Glutamatergic neuron (in vitro differentiated cells): ENCODE results near the gene ADCYAP1R1. TPM values are rescaled to one million over a fixed set of nuclear protein-coding genes. Genes with fewer than 3 reads are reported as not detected.
"Not testable (repeated sequence)": the region's sequence is repeated elsewhere in the genome, so short reads cannot be mapped to it uniquely, and the experiment has no call there.

Source experiments
- DNase-seq: peaks from one replicate; pipeline ENCODE4 v3.0.0; 2022
- H3K27ac Mint-ChIP-seq: one replicate; pipeline ENCODE4 v1.8.0; 2020; ENCODE audit warnings: mild to moderate bottlenecking, mixed read lengths, inconsistent platforms; ENCODE audit not compliant: unreplicated experiment
- H3K27me3 Mint-ChIP-seq: one replicate; pipeline ENCODE4 v1.8.0; 2020; ENCODE audit warnings: mild to moderate bottlenecking, moderate library complexity, mixed read lengths, inconsistent platforms; ENCODE audit not compliant: unreplicated experiment
- H3K36me3 Mint-ChIP-seq: one replicate; pipeline ENCODE4 v1.8.0; 2020; ENCODE audit warnings: mild to moderate bottlenecking, mixed read lengths, inconsistent platforms; ENCODE audit not compliant: unreplicated experiment
- H3K4me1 Mint-ChIP-seq: one replicate; pipeline ENCODE4 v1.8.0; 2020; ENCODE audit warnings: mild to moderate bottlenecking, low read depth, mixed read lengths, inconsistent platforms; ENCODE audit not compliant: unreplicated experiment
- H3K4me3 Mint-ChIP-seq: one replicate; pipeline ENCODE4 v1.8.0; 2020; ENCODE audit warnings: mild to moderate bottlenecking, mixed read lengths, inconsistent platforms; ENCODE audit not compliant: unreplicated experiment
- H3K9me3 Mint-ChIP-seq: one replicate; pipeline ENCODE4 v1.8.0; 2020; ENCODE audit warnings: mild to moderate bottlenecking, moderate library complexity, mixed read lengths, inconsistent platforms; ENCODE audit not compliant: unreplicated experiment
- CTCF ChIP-seq: fragments of 200-600 bp; sonication (generic); IDR thresholded peaks from one replicate; pipeline ENCODE4 v1.5.0; 2021; ENCODE audit not compliant: partially characterized antibody, unreplicated experiment
- total RNA-seq: library from RNA; stranded (reverse); fragmentation: NEBNext Ultra II Directional; extraction: Animal tissue kit (Norgen Biotek cat#: 25700); gene quantifications from one replicate; pipeline ENCODE4 v1.2.1, GENCODE V29; 2021; ENCODE audit not compliant: unreplicated experiment

ADCYAP1R1 gene
- total RNA-seq, 1 donor from 2014 or later: 0.71 TPM

DNA sequence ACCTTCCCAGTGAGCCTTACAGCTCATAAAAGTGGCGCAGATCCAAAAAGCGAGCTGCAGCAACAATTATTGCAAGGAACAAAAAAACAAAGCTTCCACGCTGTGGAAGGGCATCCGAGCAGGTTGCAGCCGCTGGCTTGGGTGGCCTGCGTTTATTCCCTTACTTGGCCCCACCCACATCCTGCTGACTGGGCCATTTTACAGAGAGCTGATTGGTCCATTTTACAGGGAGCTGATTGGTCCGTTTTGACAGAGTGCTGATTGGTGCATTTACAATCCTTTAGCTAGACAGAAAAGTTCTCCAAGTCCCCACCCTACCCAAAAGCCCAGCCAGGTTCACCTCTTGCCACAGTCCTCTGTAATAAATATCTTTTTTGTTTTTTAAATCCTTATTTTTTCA lies 85.1 kb downstream of the ADCYAP1R1 start:
- no peak overlapping the region for H3K27ac Mint-ChIP-seq
- no peak for TF ChIP-seq CTCF
- DNase-seq: no peak
- H3K4me1 Mint-ChIP-seq: no peaks in the 10 kb centered on the region
- H3K4me3 Mint-ChIP-seq: no peak overlapping the region
- H3K36me3 Mint-ChIP-seq: no peaks in the 10 kb centered on the region
- H3K9me3 Mint-ChIP-seq: no peaks in the 10 kb centered on the region
- H3K27me3 Mint-ChIP-seq: peaks cover 2% of the 10 kb centered on the region

GRCh38 chr7:31145339-31145738 lies 93.2 kb downstream of the ADCYAP1R1 start:
- DNase-seq: no peak

GRCh38 chr7:31146030-31146429 lies 93.9 kb downstream of the ADCYAP1R1 start:
- no peak for TF ChIP-seq CTCF
- no peaks in the 10 kb centered on the region for H3K36me3 Mint-ChIP-seq
- no peak for DNase-seq
- H3K9me3 Mint-ChIP-seq: no peaks in the 10 kb centered on the region
- no peaks in the 10 kb centered on the region for H3K4me1 Mint-ChIP-seq
- H3K27me3 Mint-ChIP-seq: no peaks in the 10 kb centered on the region
- no peak overlapping the region for H3K4me3 Mint-ChIP-seq
- no peak overlapping the region for H3K27ac Mint-ChIP-seq

More at GRCh38 chr7:31145339-31145738, 93.2 kb downstream of the ADCYAP1R1 start:
- Mint-ChIP-seq H3K4me3 (no peak overlapping the region), H3K27me3 (no peaks in the 10 kb centered on the region), H3K36me3 (no peaks in the 10 kb centered on the region), H3K4me1 (no peaks in the 10 kb centered on the region), H3K27ac (no peak overlapping the region), H3K9me3 (no peaks in the 10 kb centered on the region)
- TF ChIP-seq CTCF: no peak

DNA sequence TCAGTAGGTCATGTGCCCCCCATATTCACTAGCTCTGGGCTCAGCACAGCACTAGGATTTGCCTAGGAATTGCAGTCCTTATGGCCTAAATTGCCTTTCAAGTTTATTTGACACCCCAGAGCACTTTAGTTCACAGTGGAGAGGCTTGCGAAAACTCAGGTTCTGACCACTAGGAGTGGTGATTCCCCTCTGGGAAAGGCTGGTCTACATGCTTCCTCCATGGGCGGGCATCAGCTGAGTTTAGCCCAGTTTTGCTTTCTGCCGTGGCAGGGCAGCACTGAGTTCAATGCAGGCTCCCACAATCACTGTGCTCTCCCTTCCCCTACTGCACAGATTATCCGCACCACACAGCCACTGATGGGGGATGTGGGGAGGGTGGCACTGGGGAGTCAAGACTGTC lies 94.4 kb downstream of the ADCYAP1R1 start:
- no peak for DNase-seq
- Mint-ChIP-seq H3K4me1 (no peaks in the 10 kb centered on the region), H3K9me3 (no peaks in the 10 kb centered on the region), H3K36me3 (no peaks in the 10 kb centered on the region), H3K27ac (no peak overlapping the region), H3K4me3 (no peak overlapping the region), H3K27me3 (no peaks in the 10 kb centered on the region)
- no peak for TF ChIP-seq CTCF

GRCh38 chr7:31151849-31152248 lies 99.7 kb downstream of the ADCYAP1R1 start:
- DNase-seq: no peak
- H3K4me1 Mint-ChIP-seq: no peaks in the 10 kb centered on the region
- no peaks in the 10 kb centered on the region for H3K27me3 Mint-ChIP-seq
- no peaks in the 10 kb centered on the region for H3K36me3 Mint-ChIP-seq
- TF ChIP-seq CTCF: no peak
- no peak overlapping the region for H3K27ac Mint-ChIP-seq
- H3K9me3 Mint-ChIP-seq: peaks cover 2% of the 10 kb centered on the region
- no peak overlapping the region for H3K4me3 Mint-ChIP-seq

DNA sequence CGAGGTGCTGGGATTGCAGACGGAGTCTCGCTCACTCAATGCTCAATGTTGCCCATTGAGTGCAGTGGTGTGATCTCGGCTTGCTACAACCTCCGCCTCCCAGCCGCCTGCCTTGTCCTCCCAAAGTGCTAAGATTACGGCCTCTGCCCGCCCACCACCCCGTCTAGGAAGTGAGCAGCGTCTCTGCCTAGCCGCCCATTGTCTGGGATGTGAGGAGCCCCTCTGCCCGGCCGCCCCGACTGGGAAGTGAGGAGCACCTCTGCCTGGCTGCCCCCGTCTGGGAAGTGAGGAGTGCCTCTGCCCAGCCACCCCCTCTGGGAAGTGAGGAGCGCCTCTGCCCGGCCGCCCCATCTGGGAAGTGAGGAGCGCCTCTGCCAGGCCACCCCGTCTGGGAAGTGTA lies 101.2 kb downstream of the ADCYAP1R1 start:
- H3K27ac Mint-ChIP-seq, H3K9me3 Mint-ChIP-seq, H3K4me1 Mint-ChIP-seq, H3K36me3 Mint-ChIP-seq, H3K27me3 Mint-ChIP-seq, H3K4me3 Mint-ChIP-seq, DNase-seq: not testable (repeated sequence)
